Heart left ventricle (tissue), 13 donors: ENCODE results near the gene GRAP.

Experiments used
- POLR2A ChIP-seq, 2 donors: fragments of 450-650 bp; IDR thresholded peaks; one replicate each; pipeline ENCODE4 v1.6.1; 2017; ENCODE audit warnings: antibody characterized with exemption in 2 of 2, mild to moderate bottlenecking in 2 of 2, moderate library complexity in 2 of 2
- TF ChIP-seq, protein P1 (sequence below), 12 donors: fragments of 200-600 bp; sonication (generic) in 4 of 12; IDR thresholded peaks; one replicate each; pipeline versions ENCODE4 v1.5.0 to v1.8.0; 2018 to 2022; ENCODE audit warnings: antibody characterized with exemption in 12 of 12, mild to moderate bottlenecking in 5 of 12
- donor health status: ischemic (EF 13 %, LVEDD 7.1; RV severe dilation, severe dysfunction).
- donor health status: DM: no; HTN: yes; CAD: no.
- donor health status: DM: no; HTN: no; CAD: no.
- donor health status: ischemic (EF 25% LVEDD 6.9; RV normal size, moderate dysfunction).
- donor health status: ischemic (EF 25% LVEDD 5.7; RV mildly dilated, moderate dysfunction).
- donor health status: ischemic (EF 35%, LVEDD 5.7; RV mildly dilated, moderate dysfunction).
- donor health status: nonischemic (EF 11% LVEDD 7.7; RV severe dilation, severe dysfunction).
- donor health status: DM: yes; HTN: yes; CAD: no.
- donor health status: PGD.
- donor health status: ischemic (EF 29% LVEDD 5.4; RV normal size, mild dysfunction).
- donor health status: nonischemic (EF 23%, LVEDD 6.1; RV moderate dilation, normal function).

DNA sequence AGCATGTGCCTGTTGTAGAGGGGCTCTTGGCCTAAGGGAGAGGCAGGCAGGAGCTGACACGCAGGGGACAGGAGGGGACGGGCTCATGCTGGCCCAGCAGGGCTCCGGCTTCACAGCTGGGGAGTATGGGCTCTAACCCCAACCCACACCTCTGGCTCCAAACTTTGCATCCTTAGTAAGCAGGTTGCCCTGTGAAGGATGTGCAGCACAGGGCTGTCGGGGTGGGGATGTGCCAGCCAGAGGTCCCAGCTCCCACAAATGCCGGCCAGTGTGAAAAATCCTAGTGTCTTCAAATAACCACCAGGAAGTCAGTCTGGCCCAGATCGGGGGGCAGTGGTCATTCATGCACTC, 28.2 kb downstream of the GRAP start:
- TF ChIP-seq, protein P1, sequence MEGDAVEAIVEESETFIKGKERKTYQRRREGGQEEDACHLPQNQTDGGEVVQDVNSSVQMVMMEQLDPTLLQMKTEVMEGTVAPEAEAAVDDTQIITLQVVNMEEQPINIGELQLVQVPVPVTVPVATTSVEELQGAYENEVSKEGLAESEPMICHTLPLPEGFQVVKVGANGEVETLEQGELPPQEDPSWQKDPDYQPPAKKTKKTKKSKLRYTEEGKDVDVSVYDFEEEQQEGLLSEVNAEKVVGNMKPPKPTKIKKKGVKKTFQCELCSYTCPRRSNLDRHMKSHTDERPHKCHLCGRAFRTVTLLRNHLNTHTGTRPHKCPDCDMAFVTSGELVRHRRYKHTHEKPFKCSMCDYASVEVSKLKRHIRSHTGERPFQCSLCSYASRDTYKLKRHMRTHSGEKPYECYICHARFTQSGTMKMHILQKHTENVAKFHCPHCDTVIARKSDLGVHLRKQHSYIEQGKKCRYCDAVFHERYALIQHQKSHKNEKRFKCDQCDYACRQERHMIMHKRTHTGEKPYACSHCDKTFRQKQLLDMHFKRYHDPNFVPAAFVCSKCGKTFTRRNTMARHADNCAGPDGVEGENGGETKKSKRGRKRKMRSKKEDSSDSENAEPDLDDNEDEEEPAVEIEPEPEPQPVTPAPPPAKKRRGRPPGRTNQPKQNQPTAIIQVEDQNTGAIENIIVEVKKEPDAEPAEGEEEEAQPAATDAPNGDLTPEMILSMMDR (IDR thresholded peaks at IDR 0.05) = no peak
- no peak for TF ChIP-seq POLR2A (IDR thresholded peaks at IDR 0.05)
